ENCODE data around the gene MDC1.
"Not testable (repeated sequence)": the region's sequence is repeated elsewhere in the genome, so short reads cannot be mapped to it uniquely, and the experiment has no call there.

Gene MDC1

GRCh38 chr6:30664994-30665767 is 51.9 kb downstream of the MDC1 start:
- H3K36me3 ChIP-seq (ENCODE audit: control insufficient read depth, insufficient read depth, low read length): no peaks in the 10 kb centered on the region
- H3K9ac ChIP-seq: no peak overlapping the region
- no peak overlapping the region for H2AFZ ChIP-seq
- peaks cover 7% of the 10 kb centered on the region for H3K4me1 ChIP-seq
- no peaks in the 10 kb centered on the region for H3K9me3 ChIP-seq (ENCODE audit: control insufficient read depth, low read length)
- H3K4me3 ChIP-seq (ENCODE audit: low read depth, low read length): no peak overlapping the region
- H3K27me3 ChIP-seq (ENCODE audit: control insufficient read depth, insufficient read depth, low read length): no peaks in the 10 kb centered on the region
- H3K79me2 ChIP-seq: no peaks in the 10 kb centered on the region
- no peak overlapping the region for H3K4me2 ChIP-seq (ENCODE audit: low read length)
- H3K27ac ChIP-seq: no peak overlapping the region
- no peak for TF ChIP-seq CTCF (IDR thresholded peaks at IDR 0.05)

GRCh38 chr6:30657922-30658321 is 59.2 kb downstream of the MDC1 start:
- not testable (repeated sequence) for H3K4me1 ChIP-seq; H3K36me3 ChIP-seq (ENCODE audit: control insufficient read depth, insufficient read depth, low read length); H3K9ac ChIP-seq; H2AFZ ChIP-seq; H3K4me2 ChIP-seq (ENCODE audit: low read length); H3K4me3 ChIP-seq (ENCODE audit: low read depth, low read length); H3K27ac ChIP-seq; H3K27me3 ChIP-seq (ENCODE audit: control insufficient read depth, insufficient read depth, low read length); H3K9me3 ChIP-seq (ENCODE audit: control insufficient read depth, low read length); H3K79me2 ChIP-seq

- Histone ChIP-seq H3K36me3 (ENCODE audit: control insufficient read depth, insufficient read depth, low read length) (no peaks in the 10 kb centered on the region), H3K9ac (no peak overlapping the region), H3K27me3 (ENCODE audit: control insufficient read depth, insufficient read depth, low read length) (no peaks in the 10 kb centered on the region), H2AFZ (no peak overlapping the region), H3K9me3 (ENCODE audit: control insufficient read depth, low read length) (no peaks in the 10 kb centered on the region), H3K27ac (no peak overlapping the region), H3K79me2 (no peaks in the 10 kb centered on the region), H3K4me1 (no peaks in the 10 kb centered on the region), H3K4me3 (ENCODE audit: low read depth, low read length) (no peak overlapping the region), H3K4me2 (ENCODE audit: low read length) (no peak overlapping the region)
- TF ChIP-seq CTCF (IDR thresholded peaks at IDR 0.05): no peak
These were observed 59.6 kb downstream of the MDC1 start for GRCh38 chr6:30657454-30657853.

GRCh38 chr6:30656513-30656912 is 60.6 kb downstream of the MDC1 start:
- Histone ChIP-seq H2AFZ (no peak overlapping the region), H3K79me2 (no peaks in the 10 kb centered on the region), H3K4me2 (ENCODE audit: low read length) (no peak overlapping the region), H3K27me3 (ENCODE audit: control insufficient read depth, insufficient read depth, low read length) (no peaks in the 10 kb centered on the region), H3K36me3 (ENCODE audit: control insufficient read depth, insufficient read depth, low read length) (no peaks in the 10 kb centered on the region), H3K4me3 (ENCODE audit: low read depth, low read length) (no peak overlapping the region), H3K9me3 (ENCODE audit: control insufficient read depth, low read length) (no peaks in the 10 kb centered on the region), H3K9ac (no peak overlapping the region), H3K27ac (no peak overlapping the region), H3K4me1 (no peaks in the 10 kb centered on the region)
- TF ChIP-seq CTCF (IDR thresholded peaks at IDR 0.05): no peak

GRCh38 chr6:30655743-30656094 is 61.4 kb downstream of the MDC1 start:
- H3K36me3 ChIP-seq (ENCODE audit: control insufficient read depth, insufficient read depth, low read length): no peaks in the 10 kb centered on the region
- H2AFZ ChIP-seq: no peak overlapping the region
- H3K4me2 ChIP-seq (ENCODE audit: low read length): no peak overlapping the region
- no peak for TF ChIP-seq CTCF (IDR thresholded peaks at IDR 0.05)
- no peaks in the 10 kb centered on the region for H3K79me2 ChIP-seq
- H3K9me3 ChIP-seq (ENCODE audit: control insufficient read depth, low read length): no peaks in the 10 kb centered on the region
- no peak overlapping the region for H3K4me3 ChIP-seq (ENCODE audit: low read depth, low read length)
- H3K27me3 ChIP-seq (ENCODE audit: control insufficient read depth, insufficient read depth, low read length): no peaks in the 10 kb centered on the region
- no peak overlapping the region for H3K9ac ChIP-seq
- no peak overlapping the region for H3K27ac ChIP-seq
- no peaks in the 10 kb centered on the region for H3K4me1 ChIP-seq
